ENCODE data around the gene INPP5K.

DNA sequence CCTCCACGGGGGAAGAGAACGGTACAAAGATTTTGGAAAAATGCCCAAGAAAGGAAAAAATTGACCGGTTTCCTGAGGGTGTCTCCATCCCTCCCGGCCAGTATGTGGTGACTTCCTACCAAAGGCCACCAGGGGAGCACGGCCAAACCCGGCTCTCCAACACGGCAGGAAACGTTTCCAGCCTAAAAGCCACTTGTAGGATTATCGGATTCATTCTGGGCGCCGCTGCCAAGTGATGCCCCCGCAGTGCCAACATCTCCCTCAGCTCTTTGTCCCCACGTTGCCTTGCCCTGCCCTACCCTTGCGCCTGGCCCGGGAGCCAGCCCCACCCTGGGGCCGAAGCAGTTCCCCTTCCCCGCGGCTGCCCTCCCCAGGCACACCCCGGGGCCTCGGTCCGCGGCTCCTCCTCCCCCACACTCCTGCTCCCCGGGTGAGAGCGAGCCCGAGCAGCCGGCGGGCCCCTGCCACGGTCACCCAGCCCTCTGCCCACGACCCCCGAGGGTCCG is 61.1 kb downstream of the INPP5K start:
- no peak for TF ChIP-seq POLR2AphosphoS5 (IDR thresholded peaks at IDR 0.05; ENCODE audit: borderline replicate concordance, low read depth, low read length)
- TF ChIP-seq EZH2 (IDR thresholded peaks at IDR 0.05) = no peak
- no peak for TF ChIP-seq FOXP2 (optimal IDR thresholded peaks at IDR 0.05; ENCODE audit: control extremely low read depth, extremely low read length, insufficient read depth)

All from SK-N-MC (cell line).